IPS DF 4.7 (cell line): ENCODE data around the gene CYP26A1.
"Not testable (repeated sequence)": the region's sequence is repeated elsewhere in the genome, so short reads cannot be mapped to it uniquely, and the experiment has no call there.

Experiments
- DNase-seq: peaks from one replicate; pipeline ENCODE4 v3.0.0-alpha.2; 2013; ENCODE audit warnings: low spot score; ENCODE audit errors: extremely low read depth

The CYP26A1 gene

GRCh38 chr10:93079663-93080349 is 6.1 kb downstream of the CYP26A1 start:
- DNase-seq, result no peak

- DNase-seq, result no peak
These were observed 6.8 kb downstream of the CYP26A1 start for GRCh38 chr10:93080350-93081046.

GRCh38 chr10:93081318-93081717 is 7.6 kb downstream of the CYP26A1 start:
- no peak for DNase-seq

DNA sequence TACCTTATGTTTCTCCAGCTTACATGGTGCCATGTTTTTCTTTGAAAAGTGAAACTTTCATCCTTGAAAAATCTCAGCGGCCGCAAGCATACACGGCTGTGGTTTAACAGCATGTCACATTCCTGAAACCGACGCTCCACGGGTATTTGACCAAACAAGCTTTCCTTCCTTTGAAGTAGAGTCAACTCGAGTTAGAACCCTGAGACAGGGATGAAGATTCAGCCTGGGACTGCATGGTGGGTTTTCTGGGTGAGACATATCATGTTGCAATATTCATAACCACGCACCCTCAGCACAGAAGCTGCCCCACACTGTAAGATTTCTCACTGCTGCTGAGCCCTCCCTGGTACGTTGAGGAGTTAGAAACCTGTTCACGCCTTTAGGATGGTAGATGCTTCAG is 8.1 kb downstream of the CYP26A1 start:
- no peak for DNase-seq

GRCh38 chr10:93083743-93084539 is 10.2 kb downstream of the CYP26A1 start:
- DNase-seq, result no peak

DNA sequence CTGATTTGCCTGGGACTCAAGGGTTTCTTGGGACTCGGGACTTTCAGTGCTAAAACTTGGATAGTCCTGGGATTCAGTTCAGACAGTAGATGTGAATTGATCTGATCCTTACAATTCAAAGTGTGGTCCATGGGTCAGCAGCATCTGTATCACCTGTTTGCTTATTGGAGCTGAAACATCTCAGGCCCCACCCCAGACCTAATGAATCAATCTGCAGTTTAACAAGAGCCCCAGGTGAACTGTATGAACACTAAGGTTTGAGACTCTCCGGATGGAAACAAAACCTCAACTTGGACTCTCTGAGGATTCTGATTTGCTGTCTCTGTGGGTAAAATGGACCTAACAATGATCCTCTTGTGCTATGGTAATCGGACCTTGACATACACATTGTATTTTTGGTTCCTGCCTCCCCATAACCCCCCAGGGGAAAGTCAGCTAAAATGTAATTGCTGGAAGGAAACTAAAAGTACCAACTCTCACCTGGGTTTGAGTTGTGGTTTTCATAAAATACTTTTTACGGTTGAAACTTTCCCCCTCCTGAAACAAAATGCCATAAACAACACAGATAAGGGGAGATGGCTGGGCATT is 11.7 kb downstream of the CYP26A1 start:
- DNase-seq, result no peak

- no peak for DNase-seq
These were observed 12.6 kb downstream of the CYP26A1 start for GRCh38 chr10:93086289-93086688.

DNA sequence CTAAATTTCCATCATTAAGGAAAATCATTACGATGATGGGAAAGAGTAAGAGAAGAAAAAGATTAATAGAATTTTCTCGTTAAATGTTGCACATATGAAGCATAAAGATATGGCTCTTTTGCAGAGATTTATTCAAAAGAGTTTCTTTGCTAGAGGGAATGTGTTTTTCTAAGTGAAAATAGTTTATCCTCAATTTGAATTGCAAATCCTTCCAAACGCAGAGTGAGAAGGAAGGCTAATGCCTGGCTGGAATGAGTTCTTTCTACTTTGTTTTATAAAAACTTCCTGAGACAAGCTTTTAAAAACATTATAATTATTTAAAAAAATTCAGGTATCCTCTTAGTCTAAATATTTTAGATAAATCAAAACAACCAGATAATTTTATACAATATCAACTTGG is 14.2 kb downstream of the CYP26A1 start:
- DNase-seq, result no peak

DNA sequence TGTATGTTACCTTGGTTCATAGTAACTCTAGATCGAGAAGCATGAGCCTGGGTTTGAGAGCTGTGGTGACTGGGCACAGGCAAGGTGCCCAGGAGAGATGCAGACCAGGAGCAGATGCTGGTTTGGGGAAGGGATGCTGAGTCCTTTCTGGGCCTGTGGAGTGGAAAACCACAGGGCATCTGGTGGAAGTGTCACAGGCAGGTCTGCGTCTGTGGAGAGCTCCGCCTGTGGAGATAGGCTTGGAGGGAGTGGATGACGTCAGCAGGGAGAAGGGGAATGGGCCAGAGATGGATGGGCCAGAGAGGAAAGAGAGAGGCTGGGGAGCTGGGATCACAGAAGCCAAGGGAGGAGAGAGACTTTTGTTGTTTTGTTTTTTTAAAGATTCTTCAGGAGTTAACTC is 14.8 kb downstream of the CYP26A1 start:
- DNase-seq, result no peak

DNA sequence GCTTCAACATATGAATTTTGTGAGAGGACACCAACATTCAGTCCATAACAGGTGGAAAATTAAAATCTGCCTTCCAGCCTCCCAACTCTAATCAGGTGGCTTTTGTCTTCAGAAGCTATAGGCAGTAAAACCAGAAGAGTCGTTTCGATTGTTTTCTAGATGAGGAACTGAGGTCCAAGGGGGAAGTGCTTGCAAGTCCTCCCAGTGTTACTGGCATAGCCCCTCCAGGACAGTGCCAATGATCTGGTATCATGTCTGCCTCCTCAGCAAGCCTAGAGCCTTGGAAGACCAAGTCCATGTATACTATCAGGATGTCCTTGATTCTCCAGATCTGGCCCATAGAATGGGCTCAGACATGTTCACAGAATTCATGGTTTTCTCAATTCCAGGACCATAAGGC is 16.9 kb downstream of the CYP26A1 start:
- DNase-seq, result no peak

GRCh38 chr10:93091960-93092359 is 18.3 kb downstream of the CYP26A1 start:
- no peak for DNase-seq

GRCh38 chr10:93095225-93095624 is 21.5 kb downstream of the CYP26A1 start:
- no peak for DNase-seq

DNA sequence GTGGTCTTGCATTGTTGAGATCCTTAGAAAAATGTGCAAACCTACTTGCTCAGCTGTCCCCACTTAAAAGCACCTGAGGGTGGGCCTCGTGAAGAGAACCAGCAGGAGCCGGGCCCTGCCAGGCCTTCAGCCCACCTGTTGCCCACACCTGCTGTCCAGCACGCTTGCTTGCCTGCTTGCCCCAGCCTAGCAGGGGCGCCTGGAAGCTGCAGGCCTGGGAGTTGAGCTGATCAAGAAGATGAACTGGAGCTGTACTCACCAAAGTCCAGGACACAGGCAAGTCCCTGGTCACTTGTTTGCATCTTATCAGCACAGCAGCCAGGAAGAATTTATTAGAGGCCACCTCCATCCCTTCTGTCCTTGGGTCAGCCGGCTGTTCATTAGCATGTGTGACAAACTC is 23.2 kb downstream of the CYP26A1 start:
- DNase-seq, result no peak

GRCh38 chr10:93097386-93097785 is 23.7 kb downstream of the CYP26A1 start:
- no peak for DNase-seq

GRCh38 chr10:93098816-93099215 is 25.1 kb downstream of the CYP26A1 start:
- DNase-seq, result no peak

DNA sequence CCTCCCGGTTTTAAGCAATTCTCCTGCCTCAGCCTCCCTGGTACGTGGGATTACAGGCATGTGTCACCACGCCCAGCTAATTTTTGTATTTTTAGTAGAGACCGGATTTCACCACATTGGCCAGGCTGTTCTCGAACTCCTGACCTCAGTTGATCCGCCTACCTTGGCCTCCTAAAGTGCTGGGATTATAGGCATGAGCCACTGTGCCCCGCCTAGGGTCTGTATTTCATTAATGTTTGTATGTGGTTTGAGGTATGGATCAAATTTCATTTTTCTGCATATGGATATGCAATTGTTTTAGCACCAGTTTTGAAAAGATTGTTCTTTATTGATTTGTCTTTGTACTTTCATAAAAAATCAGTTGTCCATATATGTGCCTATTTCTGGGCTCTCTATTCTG is 26.0 kb downstream of the CYP26A1 start:
- DNase-seq, result no peak

GRCh38 chr10:93101148-93101547 is 27.5 kb downstream of the CYP26A1 start:
- DNase-seq, result not testable (repeated sequence)

GRCh38 chr10:93103953-93104352 is 30.3 kb downstream of the CYP26A1 start:
- DNase-seq, result no peak

DNA sequence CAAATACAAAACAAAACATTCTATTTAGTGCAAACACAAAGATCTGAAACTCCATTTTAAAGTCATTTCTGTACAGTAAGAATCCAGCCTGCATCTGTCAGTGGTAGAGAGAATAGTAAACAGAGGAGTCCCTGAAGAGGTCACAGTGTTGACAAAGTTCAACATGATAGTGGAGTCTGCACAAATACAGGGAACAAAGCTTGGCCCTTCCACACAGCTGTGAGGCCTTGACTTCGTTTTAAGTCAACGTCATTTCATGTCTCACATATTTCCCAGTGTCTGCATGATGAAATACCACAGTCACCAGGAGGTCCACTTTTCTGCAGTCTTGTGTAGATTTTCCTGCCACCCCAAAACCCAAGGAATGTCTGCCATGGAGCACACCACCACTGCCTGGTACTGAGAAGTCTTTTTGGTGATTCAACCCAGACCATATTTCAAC is 33.0 kb downstream of the CYP26A1 start:
- DNase-seq, result no peak

- DNase-seq, result no peak
These were observed 36.9 kb downstream of the CYP26A1 start for GRCh38 chr10:93110472-93111146.

DNA sequence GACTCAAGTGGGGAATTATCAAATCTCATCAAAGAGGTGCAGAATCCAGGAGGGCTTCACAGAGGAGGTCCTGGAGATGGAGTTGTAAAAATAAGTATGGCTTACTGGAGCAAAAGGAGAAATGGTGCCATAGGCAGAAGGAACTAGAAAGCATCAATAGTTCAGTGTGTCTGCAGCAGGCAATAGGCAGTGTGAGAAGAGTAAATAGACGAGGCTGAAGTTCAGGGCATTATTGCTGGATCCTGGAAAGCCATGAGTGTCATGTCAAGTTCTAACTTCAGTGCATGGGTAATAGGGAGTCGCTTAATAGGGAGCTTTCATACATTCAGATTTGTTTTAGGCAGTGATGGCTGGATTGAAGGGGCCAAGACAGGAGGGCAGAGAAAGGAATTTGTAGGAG is 39.3 kb downstream of the CYP26A1 start:
- no peak for DNase-seq
